ENCODE data around the gene AJUBA. TPM values are rescaled to one million over a fixed set of nuclear protein-coding genes. Genes with fewer than 3 reads are reported as not detected.
A peak's percentile ranks its signal among the peaks of the same experiment; 100 is the strongest.
"Not testable (repeated sequence)": the region's sequence is repeated elsewhere in the genome, so short reads cannot be mapped to it uniquely, and the experiment has no call there.

AJUBA gene
- total RNA-seq, 2 experiments from 2014 or later, result 0.41 to 1.2 TPM

DNA sequence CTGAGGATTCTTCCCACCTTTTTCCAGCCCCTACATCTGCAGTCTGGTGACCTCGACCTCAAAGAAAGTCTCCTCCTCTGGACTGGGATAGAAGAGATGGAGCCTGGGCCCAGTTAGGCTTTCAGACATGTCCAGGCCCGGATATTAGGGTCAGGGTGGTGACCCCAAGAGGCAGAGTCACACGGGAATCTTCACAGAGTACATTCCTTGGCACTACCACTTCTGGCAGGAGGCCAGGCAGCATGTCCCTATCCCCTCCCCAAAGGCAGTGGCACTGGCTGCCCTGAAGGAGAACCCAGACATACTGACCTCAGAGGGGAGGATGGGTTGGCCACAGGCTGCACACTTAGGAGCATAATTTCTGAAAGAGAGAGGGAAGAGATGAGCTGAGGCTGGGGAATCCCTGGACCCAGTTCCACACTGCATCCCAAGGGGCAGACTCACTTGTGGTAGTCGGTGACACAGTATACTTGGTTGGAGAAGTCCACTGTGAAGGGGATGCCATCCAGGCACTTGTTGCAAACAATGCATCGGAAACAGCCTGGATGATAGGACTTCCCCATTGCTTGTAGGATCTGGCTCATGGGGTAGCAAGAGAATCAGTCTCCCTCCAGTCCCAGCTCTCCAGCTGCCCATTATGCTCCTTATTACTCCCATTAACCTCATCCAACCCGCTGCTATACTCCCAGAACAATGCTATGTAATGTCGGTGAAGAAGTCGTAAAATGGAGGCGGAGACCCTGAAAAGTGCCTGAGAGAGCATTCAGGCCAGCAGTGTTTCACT lies 7.6 kb downstream of the AJUBA start:
- no peak for ATAC-seq
- CTCF ChIA-PET, result interaction anchor here (0.8 to 13.3 kb wide), 7 partner anchors 11 to 96 kb away, joined by 3 to 200 read pairs (median 5); partner anchors contain the start of genes AJUBA, CDH24 and PRMT5
- no peaks in the 10 kb centered on the region for H3K36me3 Mint-ChIP-seq
- no peak for DNase-seq
- H3K27me3 Mint-ChIP-seq, result peaks cover 22% of the 10 kb centered on the region
- no peak overlapping the region for H3K27ac Mint-ChIP-seq
- no peak overlapping the region for H3K4me3 Mint-ChIP-seq
- H3K4me1 Mint-ChIP-seq, result no peaks in the 10 kb centered on the region
- H3K9me3 Mint-ChIP-seq (ENCODE audit: low read depth), result no peaks in the 10 kb centered on the region

GRCh38 chr14:22973217-22974032 lies 8.9 kb downstream of the AJUBA start:
- H3K27me3 Mint-ChIP-seq, result peaks cover 14% of the 10 kb centered on the region
- no peaks in the 10 kb centered on the region for H3K4me1 Mint-ChIP-seq
- ATAC-seq (peak; percentile 51), DNase-seq (peak; percentile 52)
- no peaks in the 10 kb centered on the region for H3K9me3 Mint-ChIP-seq (ENCODE audit: low read depth)
- H3K27ac Mint-ChIP-seq, result no peak overlapping the region
- no peaks in the 10 kb centered on the region for H3K36me3 Mint-ChIP-seq
- H3K4me3 Mint-ChIP-seq, result no peak overlapping the region
- CTCF ChIA-PET, result interaction anchor here (0.8 to 13.3 kb wide), 24 partner anchors 11 to 403 kb away, joined by 3 to 200 read pairs (median 4); partner anchors contain the start of genes AJUBA, CDH24, HAUS4 and PRMT5

- Mint-ChIP-seq H3K4me3 (no peak overlapping the region), H3K9me3 (ENCODE audit: low read depth) (no peaks in the 10 kb centered on the region), H3K4me1 (no peaks in the 10 kb centered on the region), H3K36me3 (no peaks in the 10 kb centered on the region), H3K27ac (no peak overlapping the region), H3K27me3 (peaks cover 11% of the 10 kb centered on the region)
- CTCF ChIA-PET, result interaction anchor here (0.8 to 13.3 kb wide), 17 partner anchors 10 to 402 kb away, joined by 3 to 200 read pairs (median 4); partner anchors contain the start of genes AJUBA, CDH24, HAUS4 and PRMT5
- ATAC-seq (no peak), DNase-seq (no peak)
These were observed 9.9 kb downstream of the AJUBA start for GRCh38 chr14:22972313-22972930.

DNA sequence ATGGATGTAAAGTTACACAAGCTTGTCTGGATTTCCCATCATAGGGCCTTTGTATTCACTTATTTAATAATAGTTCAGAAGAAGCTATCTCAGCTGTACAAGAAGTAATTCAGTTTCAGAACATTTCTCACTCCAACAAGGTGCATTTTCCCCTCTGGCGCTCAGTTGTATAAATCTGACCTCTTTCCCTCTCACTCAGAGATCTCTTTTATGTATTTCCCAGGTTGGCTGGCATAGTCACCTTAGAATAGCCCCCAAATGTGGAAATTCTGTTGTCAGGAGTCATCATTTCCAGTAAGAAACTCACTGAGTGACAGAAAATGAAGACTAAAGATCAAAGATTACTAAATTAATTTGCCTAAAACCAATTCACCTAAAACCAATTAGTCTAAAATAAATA lies 11.2 kb downstream of the AJUBA start:
- H3K27me3 Mint-ChIP-seq, result peaks cover 9% of the 10 kb centered on the region
- CTCF ChIA-PET, result interaction anchor here (0.7 to 13.3 kb wide), 5 partner anchors 15 to 278 kb away, joined by 3 to 200 read pairs (median 28); partner anchors contain the start of genes AJUBA, CDH24 and HAUS4
- no peaks in the 10 kb centered on the region for H3K4me1 Mint-ChIP-seq
- no peak overlapping the region for H3K4me3 Mint-ChIP-seq
- no peaks in the 10 kb centered on the region for H3K36me3 Mint-ChIP-seq
- no peak overlapping the region for H3K27ac Mint-ChIP-seq
- DNase-seq, result no peak
- ATAC-seq, result no peak
- no peaks in the 10 kb centered on the region for H3K9me3 Mint-ChIP-seq (ENCODE audit: low read depth)

DNA sequence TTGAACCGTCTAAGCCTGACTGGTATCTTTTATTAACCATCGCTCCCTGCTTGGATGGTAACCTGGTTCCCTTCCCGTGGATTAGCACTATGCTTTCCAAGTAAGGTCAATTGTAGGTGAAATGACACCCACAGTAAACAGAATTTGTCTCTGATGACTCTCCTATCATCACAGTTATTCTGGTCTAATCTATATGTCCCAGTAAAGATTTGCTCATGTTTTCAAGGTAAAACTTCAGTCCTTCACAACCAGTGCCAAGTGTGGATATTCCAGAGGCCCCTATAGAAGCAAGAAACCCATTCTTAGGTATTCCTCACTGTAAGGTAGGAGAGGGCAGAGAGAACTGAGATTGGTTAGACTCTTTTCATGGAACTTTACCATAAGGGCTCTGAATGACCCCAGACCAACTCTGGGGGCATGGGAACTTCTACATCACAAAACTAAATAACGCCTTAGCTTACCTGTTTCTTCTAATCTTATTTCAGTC lies 15.5 kb downstream of the AJUBA start:
- H3K27ac Mint-ChIP-seq, result no peak overlapping the region
- CTCF ChIA-PET, result interaction anchor here (1.5 to 13.3 kb wide), 3 partner anchors 19 to 102 kb away, joined by 5 to 200 read pairs (median 15); partner anchors contain the start of genes AJUBA and CDH24
- no peak overlapping the region for H3K4me3 Mint-ChIP-seq
- DNase-seq (no peak), ATAC-seq (no peak)
- H3K4me1 Mint-ChIP-seq, result no peaks in the 10 kb centered on the region
- H3K9me3 Mint-ChIP-seq (ENCODE audit: low read depth), result no peaks in the 10 kb centered on the region
- no peaks in the 10 kb centered on the region for H3K36me3 Mint-ChIP-seq
- peaks cover 11% of the 10 kb centered on the region for H3K27me3 Mint-ChIP-seq

GRCh38 chr14:22965916-22966782 lies 16.2 kb downstream of the AJUBA start:
- not testable (repeated sequence) for H3K36me3 Mint-ChIP-seq; H3K27ac Mint-ChIP-seq; H3K4me3 Mint-ChIP-seq; ATAC-seq; DNase-seq; H3K4me1 Mint-ChIP-seq; H3K9me3 Mint-ChIP-seq (ENCODE audit: low read depth)
- H3K27me3 Mint-ChIP-seq, result peaks cover 10% of the 10 kb centered on the region
- CTCF ChIA-PET, result interaction anchor here (1.5 to 13.3 kb wide), 3 partner anchors 7 to 92 kb away, joined by 5 to 200 read pairs (median 34); partner anchors contain the start of genes AJUBA and CDH24

- Mint-ChIP-seq H3K9me3 (ENCODE audit: low read depth) (no peaks in the 10 kb centered on the region), H3K27me3 (peaks cover 11% of the 10 kb centered on the region), H3K4me1 (peaks cover 8% of the 10 kb centered on the region)
These were observed 20.2 kb downstream of the AJUBA start for GRCh38 chr14:22962061-22962676.

GRCh38 chr14:22955702-22956569 lies 26.4 kb downstream of the AJUBA start:
- Mint-ChIP-seq H3K27ac (peak overlapping the region; percentile 88), H3K4me3 (peak overlapping the region; percentile 94), H3K9me3 (ENCODE audit: low read depth) (no peaks in the 10 kb centered on the region)

More at GRCh38 chr14:22962061-22962676, 20.2 kb downstream of the AJUBA start:
- no peaks in the 10 kb centered on the region for H3K36me3 Mint-ChIP-seq
- H3K4me3 Mint-ChIP-seq, result no peak overlapping the region
- DNase-seq (no peak), ATAC-seq (no peak)
- CTCF ChIA-PET, result interaction anchor here (0.8 to 7.6 kb wide), 9 partner anchors 8 to 96 kb away, joined by 3 to 34 read pairs (median 3); partner anchors contain the start of gene AJUBA
- no peak overlapping the region for H3K27ac Mint-ChIP-seq

GRCh38 chr14:22952418-22952817 lies 29.9 kb downstream of the AJUBA start:
- Mint-ChIP-seq H3K27me3 (no peaks in the 10 kb centered on the region), H3K36me3 (peaks cover 30% of the 10 kb centered on the region), H3K9me3 (ENCODE audit: low read depth) (no peaks in the 10 kb centered on the region), H3K27ac (no peak overlapping the region), H3K4me1 (peaks cover 28% of the 10 kb centered on the region), H3K4me3 (no peak overlapping the region)
- ATAC-seq (no peak), DNase-seq (no peak)
- CTCF ChIA-PET, result interaction anchor here (1.0 to 1.2 kb wide), 2 partner anchors 21 to 23 kb away, joined by 3 read pairs; no protein-coding TSS in a partner anchor

More at GRCh38 chr14:22955702-22956569, 26.4 kb downstream of the AJUBA start:
- ATAC-seq (no peak), DNase-seq (no peak)
- CTCF ChIA-PET, result interaction anchor here (0.6 to 5.4 kb wide), 19 partner anchors 12 to 386 kb away, joined by 3 to 28 read pairs (median 5); partner anchors contain the start of genes AJUBA, OXA1L, PRMT5 and PSMB5
- H3K4me1 Mint-ChIP-seq, result peaks cover 34% of the 10 kb centered on the region
- H3K36me3 Mint-ChIP-seq, result peaks cover 18% of the 10 kb centered on the region
- H3K27me3 Mint-ChIP-seq, result peaks cover 4% of the 10 kb centered on the region

DNA sequence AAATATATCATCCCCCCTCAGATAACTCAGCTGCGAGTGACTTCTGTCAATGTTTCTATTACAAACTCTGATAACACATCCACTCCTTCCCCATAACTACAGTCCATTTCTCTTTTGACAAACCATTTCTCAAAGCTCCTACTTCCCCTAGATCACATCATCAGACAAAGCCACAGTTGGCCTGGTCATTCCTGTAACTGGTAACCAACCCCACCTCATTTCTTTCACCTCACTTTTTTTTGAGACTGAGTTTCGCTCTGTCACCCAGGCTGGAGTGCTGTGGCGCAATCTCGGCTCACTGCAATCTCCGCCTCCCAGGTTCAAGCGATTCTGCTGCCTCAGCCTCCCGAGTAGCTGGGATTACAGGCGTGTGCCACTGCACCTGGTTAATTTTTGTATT lies 30.6 kb downstream of the AJUBA start:
- not testable (repeated sequence) for H3K27ac Mint-ChIP-seq; DNase-seq; H3K27me3 Mint-ChIP-seq; ATAC-seq; H3K9me3 Mint-ChIP-seq (ENCODE audit: low read depth); H3K4me3 Mint-ChIP-seq
- H3K36me3 Mint-ChIP-seq, result peaks cover 36% of the 10 kb centered on the region
- CTCF ChIA-PET, result interaction anchor here (0.9 to 1.4 kb wide), 2 partner anchors 43 to 106 kb away, joined by 3 read pairs; no protein-coding TSS in a partner anchor
- peaks cover 24% of the 10 kb centered on the region for H3K4me1 Mint-ChIP-seq

GRCh38 chr14:22945642-22946041 lies 36.7 kb downstream of the AJUBA start:
- DNase-seq (no peak), ATAC-seq (no peak)
- Mint-ChIP-seq H3K9me3 (ENCODE audit: low read depth) (no peaks in the 10 kb centered on the region), H3K27me3 (no peaks in the 10 kb centered on the region), H3K4me1 (no peaks in the 10 kb centered on the region), H3K4me3 (no peak overlapping the region), H3K27ac (no peak overlapping the region), H3K36me3 (peaks cover 25% of the 10 kb centered on the region)
- CTCF ChIA-PET, result interaction anchor here (0.6 to 1.2 kb wide), 5 partner anchors 16 to 375 kb away, joined by 3 read pairs; no protein-coding TSS in a partner anchor

Measured in activated CD8-positive, alpha-beta memory T cell treated with anti-CD3 and anti-CD28 coated beads, Interleukin-2, amount 10 ng/mL, durations not matched to agents 7 days and 5 days (primary cell).